Activated T-helper 2 cell treated with anti-CD3 and anti-CD28 coated beads, Interferon-gamma antibody, Interleukin-2, Interleukin-4, amounts not matched to agents 10 μg/mL and 5 μg/mL and 100 μg/mL, durations not matched to agents 14 hours and 24 hours and 36 hours (primary cell): ENCODE data around the gene HEATR5A. TPM values are rescaled to one million over a fixed set of nuclear protein-coding genes. Genes with fewer than 3 reads are reported as not detected.
"Not testable (repeated sequence)": the region's sequence is repeated elsewhere in the genome, so short reads cannot be mapped to it uniquely, and the experiment has no call there.

ENCODE experiments used
- DNase-seq: peaks from one replicate; pipeline ENCODE4 v3.0.0; 2021; ENCODE audit warnings: low spot score
- H3K27ac Mint-ChIP-seq: one replicate; pipeline ENCODE4 v1.8.0; 2021; ENCODE audit warnings: mixed read lengths
- H3K27me3 Mint-ChIP-seq: one replicate; pipeline ENCODE4 v1.8.0; 2021; ENCODE audit warnings: low read depth, mixed read lengths
- H3K36me3 Mint-ChIP-seq: one replicate; pipeline ENCODE4 v1.8.0; 2021; ENCODE audit warnings: low read depth, mixed read lengths
- H3K4me1 Mint-ChIP-seq: one replicate; pipeline ENCODE4 v1.8.0; 2021; ENCODE audit warnings: low read depth, mixed read lengths
- H3K4me3 Mint-ChIP-seq: one replicate; pipeline ENCODE4 v1.8.0; 2021; ENCODE audit warnings: low read depth, mild to moderate bottlenecking, moderate library complexity, mixed read lengths
- H3K9me3 Mint-ChIP-seq: one replicate; pipeline ENCODE4 v1.8.0; 2021; ENCODE audit warnings: mixed read lengths
- intact Hi-C: fragments of 100-400 bp; cut with micrococcal nuclease; formaldehyde crosslinking; loops from one replicate; pipeline ENCODE4 v1.15.1; 2023
- total RNA-seq: library from RNA; stranded (reverse); gene quantifications from 2 replicates; pipeline ENCODE4 v1.2.3, GENCODE V29; 2022

Gene HEATR5A
- total RNA-seq, 1 donor from 2014 or later: 23.1 TPM

- peak overlapping the region; percentile 43 for H3K27ac Mint-ChIP-seq
- no peaks in the 10 kb centered on the region for H3K9me3 Mint-ChIP-seq
- intact Hi-C loops: loop anchor here (10.0 kb wide), 1 partner anchor 247 kb away; no protein-coding TSS in a partner anchor
- peak overlapping the region; percentile 21 for H3K4me3 Mint-ChIP-seq
- H3K4me1 Mint-ChIP-seq: peaks cover 11% of the 10 kb centered on the region
- H3K27me3 Mint-ChIP-seq: no peaks in the 10 kb centered on the region
- peaks cover 20% of the 10 kb centered on the region for H3K36me3 Mint-ChIP-seq
- no peak for DNase-seq
Observed at GRCh38 chr14:31371646-31372045, 48.7 kb downstream of the HEATR5A start.

DNA sequence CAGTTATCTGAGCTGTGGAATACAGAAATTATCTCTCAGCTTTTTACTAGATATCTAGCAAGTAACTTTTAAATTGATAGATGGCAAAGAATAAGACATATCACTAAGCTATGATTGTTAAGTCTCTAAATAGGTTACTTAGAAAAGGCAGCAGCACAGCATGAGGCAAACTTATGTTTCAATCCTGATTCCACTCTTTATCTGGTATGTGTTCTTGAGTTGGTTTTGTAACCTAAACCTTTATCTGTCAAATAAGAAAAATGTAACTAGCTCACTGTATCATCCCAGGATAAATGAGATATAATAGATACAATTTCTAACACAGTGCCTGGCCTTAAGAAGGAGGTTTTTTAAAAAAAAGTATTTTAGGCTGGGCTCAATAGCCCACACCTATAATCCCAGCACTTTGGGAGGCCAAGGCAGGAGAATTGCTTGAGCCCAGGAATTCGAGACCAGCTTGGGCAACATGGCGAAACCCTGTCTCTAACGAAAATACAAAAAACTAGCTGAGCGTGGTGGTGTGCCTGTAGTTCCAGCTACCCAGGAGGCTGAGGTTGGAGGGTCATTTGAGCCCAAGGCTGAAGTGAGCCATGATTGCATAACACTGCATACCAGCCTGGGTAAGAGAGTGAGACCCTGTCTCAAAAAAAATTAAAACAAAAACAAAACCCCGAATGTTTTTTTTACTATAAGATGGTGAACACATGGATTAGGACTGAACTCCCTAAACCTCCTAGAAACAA is 56.8 kb downstream of the HEATR5A start:
- no peak for DNase-seq
- no peaks in the 10 kb centered on the region for H3K4me1 Mint-ChIP-seq
- no peaks in the 10 kb centered on the region for H3K27me3 Mint-ChIP-seq
- no peaks in the 10 kb centered on the region for H3K9me3 Mint-ChIP-seq
- no peak overlapping the region for H3K4me3 Mint-ChIP-seq
- no peaks in the 10 kb centered on the region for H3K36me3 Mint-ChIP-seq
- no peak overlapping the region for H3K27ac Mint-ChIP-seq
- intact Hi-C loops: no loop called here

- DNase-seq: no peak
- intact Hi-C loops: no loop called here
- no peaks in the 10 kb centered on the region for H3K9me3 Mint-ChIP-seq
- H3K36me3 Mint-ChIP-seq: no peaks in the 10 kb centered on the region
- H3K27me3 Mint-ChIP-seq: no peaks in the 10 kb centered on the region
- no peak overlapping the region for H3K27ac Mint-ChIP-seq
- no peak overlapping the region for H3K4me3 Mint-ChIP-seq
- no peaks in the 10 kb centered on the region for H3K4me1 Mint-ChIP-seq
Observed at GRCh38 chr14:31362746-31363145, 57.6 kb downstream of the HEATR5A start.

DNA sequence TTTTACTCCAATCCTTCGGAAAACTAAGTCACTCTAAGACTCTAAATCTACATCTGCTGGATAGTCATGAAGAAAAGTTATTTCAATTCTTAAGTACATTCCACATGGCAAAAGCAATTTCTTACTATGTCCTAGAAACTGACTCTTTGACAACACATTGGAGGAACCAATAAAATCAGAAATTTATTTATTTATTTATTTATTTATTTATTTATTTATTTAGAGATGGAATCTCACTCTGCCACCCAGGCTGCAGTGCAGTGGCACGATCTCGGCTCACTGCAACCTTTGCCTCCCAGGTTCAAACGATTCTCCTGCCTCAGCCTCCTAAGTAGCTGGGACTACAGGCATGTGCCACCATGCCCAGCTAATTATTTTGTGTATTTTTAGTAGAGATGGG is 58.6 kb downstream of the HEATR5A start:
- intact Hi-C loops, H3K36me3 Mint-ChIP-seq, H3K4me3 Mint-ChIP-seq, H3K9me3 Mint-ChIP-seq, DNase-seq, H3K27me3 Mint-ChIP-seq, H3K4me1 Mint-ChIP-seq, H3K27ac Mint-ChIP-seq: not testable (repeated sequence)

GRCh38 chr14:31360919-31361662 is 59.3 kb downstream of the HEATR5A start:
- Mint-ChIP-seq H3K27me3 (no peaks in the 10 kb centered on the region), H3K4me1 (no peaks in the 10 kb centered on the region), H3K36me3 (peaks cover 3% of the 10 kb centered on the region), H3K27ac (no peak overlapping the region), H3K4me3 (no peak overlapping the region), H3K9me3 (no peaks in the 10 kb centered on the region)
- intact Hi-C loops: no loop called here
- no peak for DNase-seq

DNA sequence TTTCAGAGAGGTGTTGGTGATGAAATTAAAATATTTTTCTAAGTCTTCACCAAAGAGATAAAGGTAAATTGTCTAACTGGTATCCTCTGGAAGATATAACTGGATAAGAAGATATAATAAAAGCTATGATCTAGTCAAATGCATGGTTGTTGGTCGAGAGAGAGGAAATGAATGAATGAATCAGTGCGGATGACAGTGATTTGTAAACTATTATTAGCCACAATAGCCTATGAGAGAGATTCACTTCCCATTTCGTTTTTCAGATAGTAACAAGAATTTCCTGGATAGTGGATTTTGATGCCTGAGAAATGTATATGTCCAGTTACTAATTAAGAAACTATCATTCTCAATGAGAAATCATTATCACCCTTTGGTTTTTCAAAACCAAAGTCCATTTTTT is 63.1 kb downstream of the HEATR5A start:
- peaks cover 3% of the 10 kb centered on the region for H3K36me3 Mint-ChIP-seq
- intact Hi-C loops: loop anchor here (5.0 kb wide), 2 partner anchors 85 to 145 kb away; no protein-coding TSS in a partner anchor
- no peak overlapping the region for H3K4me3 Mint-ChIP-seq
- H3K4me1 Mint-ChIP-seq: peaks cover 2% of the 10 kb centered on the region
- H3K9me3 Mint-ChIP-seq: no peaks in the 10 kb centered on the region
- no peaks in the 10 kb centered on the region for H3K27me3 Mint-ChIP-seq
- H3K27ac Mint-ChIP-seq: no peak overlapping the region
- DNase-seq: no peak

GRCh38 chr14:31346097-31346496 is 74.3 kb downstream of the HEATR5A start:
- no peak overlapping the region for H3K27ac Mint-ChIP-seq
- peaks cover 8% of the 10 kb centered on the region for H3K36me3 Mint-ChIP-seq
- no peaks in the 10 kb centered on the region for H3K4me1 Mint-ChIP-seq
- intact Hi-C loops: no loop called here
- H3K27me3 Mint-ChIP-seq: no peaks in the 10 kb centered on the region
- DNase-seq: no peak
- H3K9me3 Mint-ChIP-seq: no peaks in the 10 kb centered on the region
- H3K4me3 Mint-ChIP-seq: no peak overlapping the region

DNA sequence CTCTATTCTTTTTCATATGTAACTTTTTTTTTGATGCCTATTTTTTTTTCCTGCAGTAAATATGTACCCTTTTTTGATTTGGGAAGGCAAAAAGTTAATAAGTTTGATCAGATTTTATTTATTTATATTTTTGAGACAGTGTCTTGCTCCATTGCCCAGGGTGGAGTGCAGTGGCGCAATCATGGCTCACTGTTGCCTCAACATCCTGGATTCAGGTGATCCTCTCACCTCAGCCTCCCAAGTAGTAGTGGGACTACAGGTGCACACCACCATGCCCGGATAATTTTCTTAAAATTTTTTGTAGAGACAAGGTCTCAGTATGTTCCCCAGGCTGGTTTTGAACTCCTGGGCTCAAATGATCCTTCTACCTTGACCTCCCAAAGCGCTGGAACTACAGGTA is 79.1 kb downstream of the HEATR5A start:
- intact Hi-C loops: no loop called here
- no peaks in the 10 kb centered on the region for H3K9me3 Mint-ChIP-seq
- DNase-seq: no peak
- H3K27ac Mint-ChIP-seq: no peak overlapping the region
- H3K4me3 Mint-ChIP-seq: no peak overlapping the region
- H3K4me1 Mint-ChIP-seq: no peaks in the 10 kb centered on the region
- no peaks in the 10 kb centered on the region for H3K27me3 Mint-ChIP-seq
- peaks cover 5% of the 10 kb centered on the region for H3K36me3 Mint-ChIP-seq

DNA sequence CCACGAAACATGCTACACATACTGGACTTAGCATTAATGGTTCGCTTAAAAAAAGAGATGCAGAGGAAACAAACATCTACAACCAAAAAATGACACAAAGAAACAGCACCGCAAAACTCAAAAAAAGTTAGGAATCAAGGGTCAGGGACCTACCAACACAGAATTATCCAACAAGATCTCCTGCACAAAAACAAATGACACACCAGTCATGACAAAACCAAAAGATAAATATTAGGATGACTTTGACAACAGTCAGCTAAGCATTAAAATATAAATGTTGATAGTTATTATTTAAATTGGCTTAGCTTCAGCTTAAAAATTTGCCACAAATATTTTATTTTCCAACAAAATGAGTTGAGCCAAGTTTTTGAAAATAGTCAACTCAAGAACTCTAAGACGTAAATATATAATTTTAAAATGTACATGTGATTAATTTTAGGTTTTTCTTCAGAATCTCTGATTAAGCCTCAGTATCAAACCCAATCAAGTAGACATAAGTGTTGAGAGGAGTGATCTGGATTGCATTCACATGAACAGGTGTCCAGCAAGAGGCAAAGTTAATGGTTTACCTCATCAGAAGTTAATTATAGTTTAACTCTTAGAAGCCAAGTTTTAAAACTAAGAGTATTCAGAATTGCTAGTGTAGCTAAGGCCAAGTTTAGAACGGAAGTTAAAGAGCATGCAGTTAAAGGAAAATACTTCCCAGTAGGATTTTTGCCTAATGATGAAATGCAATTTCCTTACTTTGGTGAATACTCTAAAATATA is 79.9 kb downstream of the HEATR5A start:
- Mint-ChIP-seq H3K36me3 (peaks cover 5% of the 10 kb centered on the region), H3K9me3 (no peaks in the 10 kb centered on the region), H3K27me3 (no peaks in the 10 kb centered on the region), H3K4me3 (no peak overlapping the region), H3K27ac (no peak overlapping the region), H3K4me1 (no peaks in the 10 kb centered on the region)
- DNase-seq: no peak
- intact Hi-C loops: no loop called here

DNA sequence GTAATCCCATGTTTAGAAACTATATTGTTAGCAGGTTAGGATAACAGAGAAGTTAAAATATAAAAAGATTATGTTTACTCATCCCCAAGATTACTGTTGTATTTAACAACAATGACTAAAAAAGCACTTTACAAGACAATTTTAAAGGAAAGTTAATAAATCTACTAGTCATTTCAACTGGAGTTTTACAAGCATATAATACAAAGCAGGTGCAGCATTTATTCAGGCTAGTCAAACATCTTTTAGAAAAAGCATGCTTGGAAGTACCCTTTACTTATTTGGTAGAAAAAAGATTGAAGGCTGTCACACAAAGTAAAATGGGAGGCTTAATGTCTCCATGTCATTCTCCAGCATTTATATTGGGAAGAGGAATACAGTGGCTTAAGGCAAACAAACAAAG is 80.6 kb downstream of the HEATR5A start:
- H3K4me3 Mint-ChIP-seq: no peak overlapping the region
- H3K27ac Mint-ChIP-seq: no peak overlapping the region
- peaks cover 5% of the 10 kb centered on the region for H3K36me3 Mint-ChIP-seq

DNA sequence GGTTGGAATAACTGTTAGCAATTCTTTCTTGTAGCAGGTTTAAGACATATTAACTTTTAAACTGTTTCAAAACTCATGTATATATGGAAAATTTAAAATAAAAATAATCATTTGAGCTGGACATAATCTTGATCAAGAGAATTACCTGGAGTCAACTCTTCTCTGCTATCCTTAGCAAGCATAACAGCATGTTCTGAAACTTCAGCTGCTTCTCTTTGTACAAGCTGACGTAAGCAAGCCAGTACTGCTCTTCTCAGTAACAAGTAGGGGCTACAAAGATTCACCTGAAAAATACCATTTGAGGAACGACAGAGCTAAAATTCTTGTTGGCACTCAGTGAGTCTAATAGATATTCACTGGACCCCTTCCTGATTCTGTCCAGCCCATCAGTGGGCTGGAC is 83.0 kb downstream of the HEATR5A start:
- intact Hi-C loops: no loop called here
- peaks cover 2% of the 10 kb centered on the region for H3K36me3 Mint-ChIP-seq
- peaks cover 1% of the 10 kb centered on the region for H3K9me3 Mint-ChIP-seq
- H3K27ac Mint-ChIP-seq: no peak overlapping the region
- DNase-seq: no peak
- H3K27me3 Mint-ChIP-seq: no peaks in the 10 kb centered on the region
- H3K4me3 Mint-ChIP-seq: no peak overlapping the region
- no peaks in the 10 kb centered on the region for H3K4me1 Mint-ChIP-seq

More for the DNA sequence above, 80.6 kb downstream of the HEATR5A start:
- no peaks in the 10 kb centered on the region for H3K9me3 Mint-ChIP-seq
- H3K4me1 Mint-ChIP-seq: no peaks in the 10 kb centered on the region
- no peak for DNase-seq
- no peaks in the 10 kb centered on the region for H3K27me3 Mint-ChIP-seq
- intact Hi-C loops: no loop called here

GRCh38 chr14:31336646-31337045 is 83.7 kb downstream of the HEATR5A start:
- H3K4me1 Mint-ChIP-seq: no peaks in the 10 kb centered on the region

GRCh38 chr14:31331395-31331794 is 89.0 kb downstream of the HEATR5A start:
- Mint-ChIP-seq H3K36me3 (peaks cover 25% of the 10 kb centered on the region), H3K9me3 (peaks cover 29% of the 10 kb centered on the region)
- DNase-seq, H3K4me3 Mint-ChIP-seq, intact Hi-C loops, H3K27ac Mint-ChIP-seq, H3K4me1 Mint-ChIP-seq, H3K27me3 Mint-ChIP-seq: not testable (repeated sequence)

More at GRCh38 chr14:31336646-31337045, 83.7 kb downstream of the HEATR5A start:
- Mint-ChIP-seq H3K4me3 (no peak overlapping the region), H3K27me3 (no peaks in the 10 kb centered on the region), H3K36me3 (peaks cover 9% of the 10 kb centered on the region), H3K9me3 (peaks cover 8% of the 10 kb centered on the region), H3K27ac (no peak overlapping the region)
- intact Hi-C loops: no loop called here
- DNase-seq: no peak
